ENCODE results near the gene ALPP.

DNA sequence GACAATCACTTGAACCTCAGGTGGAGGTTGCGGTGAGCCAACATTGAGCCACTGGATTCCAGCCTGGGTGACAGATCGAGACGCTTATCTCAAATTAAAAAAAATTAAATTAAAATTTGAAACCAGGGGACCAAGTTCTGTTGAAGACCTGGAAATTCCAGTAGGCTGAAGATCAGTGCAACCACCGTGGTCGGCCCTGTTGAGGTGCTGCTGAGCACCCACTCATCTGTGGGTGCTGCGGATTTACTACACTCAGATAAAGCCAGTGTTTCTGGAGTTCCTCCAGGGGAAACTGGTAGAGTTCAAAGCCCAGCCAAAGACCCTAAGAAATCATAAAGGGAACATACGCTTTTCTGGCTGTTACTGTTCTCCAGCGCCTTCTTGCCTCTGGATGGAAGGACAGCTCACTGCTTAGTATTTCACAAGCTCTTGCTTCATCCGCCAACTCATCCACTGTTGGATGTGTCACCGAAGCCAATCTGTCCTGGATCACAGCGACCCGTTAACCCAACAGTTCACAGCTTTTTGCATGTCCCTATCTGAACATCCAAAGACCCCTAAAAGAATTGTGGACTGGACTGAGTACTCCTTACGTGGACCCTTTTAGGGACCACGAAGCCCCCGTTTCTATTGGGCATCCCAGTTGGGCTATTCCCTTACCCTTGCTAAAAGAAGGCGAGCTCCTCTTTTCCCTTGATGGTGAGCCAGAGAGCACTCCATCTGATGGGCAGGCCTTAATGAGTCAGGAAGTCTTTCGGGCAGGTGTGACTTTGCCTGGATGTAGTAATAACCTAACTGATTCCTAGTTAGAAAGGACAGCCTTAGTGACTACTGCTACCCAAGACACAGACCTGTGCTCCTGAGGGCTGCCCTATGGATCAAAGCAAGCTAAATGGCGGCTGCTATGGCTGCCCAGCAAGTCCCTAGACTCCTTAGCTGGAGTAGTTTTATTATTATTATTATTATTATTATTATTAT lies 6.0 kb upstream of the ALPP start:
- TF ChIP-seq, protein P1, sequence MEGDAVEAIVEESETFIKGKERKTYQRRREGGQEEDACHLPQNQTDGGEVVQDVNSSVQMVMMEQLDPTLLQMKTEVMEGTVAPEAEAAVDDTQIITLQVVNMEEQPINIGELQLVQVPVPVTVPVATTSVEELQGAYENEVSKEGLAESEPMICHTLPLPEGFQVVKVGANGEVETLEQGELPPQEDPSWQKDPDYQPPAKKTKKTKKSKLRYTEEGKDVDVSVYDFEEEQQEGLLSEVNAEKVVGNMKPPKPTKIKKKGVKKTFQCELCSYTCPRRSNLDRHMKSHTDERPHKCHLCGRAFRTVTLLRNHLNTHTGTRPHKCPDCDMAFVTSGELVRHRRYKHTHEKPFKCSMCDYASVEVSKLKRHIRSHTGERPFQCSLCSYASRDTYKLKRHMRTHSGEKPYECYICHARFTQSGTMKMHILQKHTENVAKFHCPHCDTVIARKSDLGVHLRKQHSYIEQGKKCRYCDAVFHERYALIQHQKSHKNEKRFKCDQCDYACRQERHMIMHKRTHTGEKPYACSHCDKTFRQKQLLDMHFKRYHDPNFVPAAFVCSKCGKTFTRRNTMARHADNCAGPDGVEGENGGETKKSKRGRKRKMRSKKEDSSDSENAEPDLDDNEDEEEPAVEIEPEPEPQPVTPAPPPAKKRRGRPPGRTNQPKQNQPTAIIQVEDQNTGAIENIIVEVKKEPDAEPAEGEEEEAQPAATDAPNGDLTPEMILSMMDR (IDR thresholded peaks at IDR 0.05; ENCODE audit: low read length), result no peak
- TF ChIP-seq EZH2 (IDR thresholded peaks at IDR 0.05; ENCODE audit: borderline replicate concordance, low read length), result no peak
